ENCODE results near the gene SHROOM3. TPM values are rescaled to one million over a fixed set of nuclear protein-coding genes. Genes with fewer than 3 reads are reported as not detected.
A peak's percentile ranks its signal among the peaks of the same experiment; 100 is the strongest.

Gene SHROOM3
- total and polyA plus RNA-seq, 7 donors = 5.1 to 71.0 (median 28.2) TPM

DNA sequence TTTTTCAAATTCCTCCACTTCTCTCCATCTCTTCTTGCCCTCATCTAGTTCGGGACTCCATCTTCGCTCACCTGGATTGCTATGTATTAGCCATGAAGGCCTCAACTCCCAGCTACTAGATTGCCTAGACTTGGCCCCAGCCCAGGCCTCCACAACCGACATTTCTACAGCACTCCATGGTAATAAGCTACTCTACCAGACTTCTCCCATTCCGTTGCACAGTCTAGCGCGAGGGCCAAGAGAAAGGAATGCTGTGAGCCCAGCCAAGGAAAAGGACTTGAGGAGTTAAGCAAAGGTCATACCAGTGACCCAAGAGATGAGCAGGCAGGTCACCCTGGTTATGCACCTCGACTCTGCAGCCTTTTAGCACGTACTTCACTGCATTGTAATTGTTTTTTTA, 387.3 kb downstream of the SHROOM3 start:
- Histone ChIP-seq H3K4me3 (no peak overlapping the region), H3K27ac (no peak overlapping the region), H3K9me3 (no peaks in the 10 kb centered on the region), H3K36me3 (no peaks in the 10 kb centered on the region), H3K4me1 (no peaks in the 10 kb centered on the region), H3K27me3 (no peaks in the 10 kb centered on the region)
- intact Hi-C loops (cut with DNase I) = no loop called here
- TF ChIP-seq, protein P1, sequence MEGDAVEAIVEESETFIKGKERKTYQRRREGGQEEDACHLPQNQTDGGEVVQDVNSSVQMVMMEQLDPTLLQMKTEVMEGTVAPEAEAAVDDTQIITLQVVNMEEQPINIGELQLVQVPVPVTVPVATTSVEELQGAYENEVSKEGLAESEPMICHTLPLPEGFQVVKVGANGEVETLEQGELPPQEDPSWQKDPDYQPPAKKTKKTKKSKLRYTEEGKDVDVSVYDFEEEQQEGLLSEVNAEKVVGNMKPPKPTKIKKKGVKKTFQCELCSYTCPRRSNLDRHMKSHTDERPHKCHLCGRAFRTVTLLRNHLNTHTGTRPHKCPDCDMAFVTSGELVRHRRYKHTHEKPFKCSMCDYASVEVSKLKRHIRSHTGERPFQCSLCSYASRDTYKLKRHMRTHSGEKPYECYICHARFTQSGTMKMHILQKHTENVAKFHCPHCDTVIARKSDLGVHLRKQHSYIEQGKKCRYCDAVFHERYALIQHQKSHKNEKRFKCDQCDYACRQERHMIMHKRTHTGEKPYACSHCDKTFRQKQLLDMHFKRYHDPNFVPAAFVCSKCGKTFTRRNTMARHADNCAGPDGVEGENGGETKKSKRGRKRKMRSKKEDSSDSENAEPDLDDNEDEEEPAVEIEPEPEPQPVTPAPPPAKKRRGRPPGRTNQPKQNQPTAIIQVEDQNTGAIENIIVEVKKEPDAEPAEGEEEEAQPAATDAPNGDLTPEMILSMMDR (IDR thresholded peaks at IDR 0.05) = no peak
- TF ChIP-seq POLR2A (IDR thresholded peaks at IDR 0.05) (no peak), EP300 (IDR thresholded peaks at IDR 0.05) (no peak), POLR2AphosphoS5 (IDR thresholded peaks at IDR 0.05) (no peak)
- WGBS, 2 donors = 89 to 90% methylated on average over 8 of the region's 8 CpGs
- no peak for DNase-seq

DNA sequence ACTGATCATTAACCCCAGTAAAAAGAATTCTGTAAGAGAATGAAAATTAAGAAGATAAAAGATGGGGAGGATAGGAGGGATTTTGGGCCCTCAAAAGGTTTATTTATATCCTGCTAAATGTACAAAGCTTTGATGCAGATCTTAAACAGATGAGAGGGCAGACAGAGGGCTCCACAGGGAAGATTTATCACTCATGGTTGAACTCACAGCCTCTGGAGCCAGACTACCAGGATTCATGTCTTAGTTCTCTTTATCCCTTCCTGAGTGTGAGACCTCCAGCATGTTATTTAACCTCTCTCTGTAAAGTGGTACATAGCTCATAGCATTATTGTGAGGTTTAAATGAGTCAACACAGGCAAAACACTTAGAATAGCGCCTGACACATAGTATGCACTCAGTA, 388.5 kb downstream of the SHROOM3 start:
- WGBS, 2 donors = 89 to 96% methylated on average over 1 of the region's 1 CpG
- Histone ChIP-seq H3K27ac (no peak overlapping the region), H3K9me3 (no peaks in the 10 kb centered on the region), H3K4me3 (no peak overlapping the region), H3K4me1 (no peaks in the 10 kb centered on the region), H3K36me3 (no peaks in the 10 kb centered on the region), H3K27me3 (no peaks in the 10 kb centered on the region)
- TF ChIP-seq, protein P1 (IDR thresholded peaks at IDR 0.05) = no peak
- no peak for TF ChIP-seq POLR2AphosphoS5 (IDR thresholded peaks at IDR 0.05)
- no peak for TF ChIP-seq EP300 (IDR thresholded peaks at IDR 0.05)
- TF ChIP-seq POLR2A (IDR thresholded peaks at IDR 0.05) = no peak
- intact Hi-C loops (cut with DNase I) = no loop called here
- DNase-seq = no peak

DNA sequence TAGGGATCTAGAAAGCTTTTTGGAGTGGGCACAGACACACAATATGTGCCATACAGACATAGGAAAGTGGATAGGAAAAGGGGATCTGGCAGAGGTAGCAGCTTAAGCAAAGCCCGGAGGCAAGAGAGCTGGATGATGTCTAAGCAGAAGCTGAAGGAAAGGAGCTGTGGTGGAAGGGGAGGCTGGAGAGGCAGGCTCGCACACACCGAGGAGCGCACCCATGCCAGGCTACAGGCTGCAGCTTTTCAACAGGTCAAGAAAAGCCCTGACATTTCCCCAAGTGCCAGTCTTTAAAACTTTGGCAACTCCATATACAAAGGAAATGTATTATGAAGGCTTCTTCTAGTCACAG, 395.6 kb downstream of the SHROOM3 start:
- peaks cover 0 to 16% (median 14%) of the 10 kb centered on the region in 4 donors for H3K4me1 ChIP-seq
- no peaks in the 10 kb centered on the region for H3K36me3 ChIP-seq
- H3K4me3 ChIP-seq = no peak overlapping the region
- no peak for TF ChIP-seq EP300 (IDR thresholded peaks at IDR 0.05)
- TF ChIP-seq POLR2A (IDR thresholded peaks at IDR 0.05) = no peak
- no peak for DNase-seq
- WGBS, 2 donors = 15 to 66% methylated on average over 4 of the region's 4 CpGs
- no peaks in the 10 kb centered on the region for H3K9me3 ChIP-seq
- intact Hi-C loops (cut with DNase I) = no loop called here
- peak overlapping the region in 2 of 4 donors; percentile 52 to 55 for H3K27ac ChIP-seq
- no peaks in the 10 kb centered on the region for H3K27me3 ChIP-seq

DNA sequence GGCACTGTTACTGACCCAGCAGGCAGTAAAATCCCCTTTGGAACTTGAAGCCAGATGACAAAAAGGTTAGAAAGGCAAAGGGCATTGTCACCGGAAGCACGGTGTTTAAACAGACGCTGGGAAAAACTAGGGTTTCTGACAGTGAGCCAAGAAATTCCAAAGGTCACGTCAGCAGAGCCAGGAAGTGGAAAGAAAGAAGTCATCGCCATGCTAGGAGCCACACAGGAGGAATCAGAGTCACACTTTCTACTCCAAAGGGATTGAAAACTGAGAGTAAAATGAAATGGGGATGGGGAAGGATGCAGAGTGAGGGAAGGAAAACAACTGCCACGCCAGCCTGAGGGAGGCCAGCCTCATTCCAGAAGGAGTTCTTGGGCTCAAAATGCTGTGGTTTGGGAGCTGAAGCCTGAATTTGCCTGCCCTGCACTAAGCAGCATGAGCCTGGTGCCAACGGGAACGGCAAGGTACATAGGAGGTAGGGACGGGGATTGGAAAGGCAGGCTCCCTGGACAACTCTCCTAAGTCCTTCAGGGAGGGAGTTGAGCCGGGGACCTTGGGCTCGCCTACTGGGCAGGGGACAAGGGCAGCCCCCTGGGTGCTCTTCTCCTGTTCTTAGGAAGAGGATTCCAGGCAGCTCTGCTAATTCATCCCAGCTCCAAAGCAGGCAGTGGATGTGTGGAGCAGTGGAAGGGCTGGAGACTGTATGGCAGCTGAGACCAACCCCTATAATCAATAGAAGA, 396.1 kb downstream of the SHROOM3 start:
- no peak for DNase-seq
- WGBS, 2 donors = 21 to 62% methylated on average over 11 of the region's 11 CpGs
- no peaks in the 10 kb centered on the region for H3K9me3 ChIP-seq
- TF ChIP-seq POLR2AphosphoS5 (IDR thresholded peaks at IDR 0.05) (peak in 3 of 4 donors; percentile 31 to 41 (median 39)), EP300 (IDR thresholded peaks at IDR 0.05) (no peak)
- no peaks in the 10 kb centered on the region for H3K36me3 ChIP-seq
- H3K27me3 ChIP-seq = no peaks in the 10 kb centered on the region
- H3K4me1 ChIP-seq = peaks cover 0 to 16% (median 14%) of the 10 kb centered on the region in 4 donors
- peak overlapping the region; percentile 41 to 64 (median 54) for H3K27ac ChIP-seq
- H3K4me3 ChIP-seq = no peak overlapping the region
- intact Hi-C loops (cut with DNase I) = no loop called here

DNA sequence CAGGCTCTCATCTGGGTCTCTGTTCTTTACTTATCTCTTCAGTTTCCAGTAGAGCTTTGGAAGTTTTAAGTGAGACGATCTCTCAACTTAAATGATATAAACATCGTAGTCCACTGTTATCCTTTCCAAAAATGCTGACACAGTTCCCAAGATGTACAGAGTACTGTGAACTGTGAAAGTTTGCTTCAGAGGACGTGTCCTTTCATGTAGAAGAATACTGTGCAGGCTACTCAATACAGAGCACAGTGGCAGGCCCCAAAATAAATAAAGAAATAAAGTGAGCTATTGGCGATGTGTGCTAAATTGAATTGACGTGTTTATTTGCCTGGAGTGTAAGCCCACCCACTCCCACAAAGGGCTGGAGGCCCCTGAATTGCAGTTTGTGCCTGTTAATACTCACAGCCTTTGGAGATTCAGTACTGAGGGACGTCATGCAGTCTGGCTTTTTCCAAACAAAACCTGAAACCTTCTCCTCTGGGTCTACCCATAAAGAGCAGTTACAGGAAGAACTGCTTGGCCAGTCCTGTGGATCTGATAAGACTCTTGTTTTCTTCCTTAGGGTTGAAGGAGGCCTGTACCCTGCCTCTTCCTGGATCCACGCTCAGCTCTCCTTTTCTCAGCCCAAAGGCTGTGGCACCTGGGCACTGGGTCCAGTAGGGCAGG, 396.8 kb downstream of the SHROOM3 start:
- Histone ChIP-seq H3K4me3 (no peak overlapping the region), H3K36me3 (no peaks in the 10 kb centered on the region), H3K27me3 (no peaks in the 10 kb centered on the region), H3K4me1 (peaks cover 0 to 16% (median 14%) of the 10 kb centered on the region in 4 donors), H3K27ac (peak overlapping the region; percentile 41 to 64 (median 54)), H3K9me3 (no peaks in the 10 kb centered on the region)
- no peak for DNase-seq
- WGBS, 2 donors = 54 to 66% methylated on average over 7 of the region's 7 CpGs
- intact Hi-C loops (cut with DNase I) = no loop called here
- TF ChIP-seq EP300 (IDR thresholded peaks at IDR 0.05) (no peak), POLR2AphosphoS5 (IDR thresholded peaks at IDR 0.05) (no peak), POLR2A (IDR thresholded peaks at IDR 0.05) (no peak)
- TF ChIP-seq, protein P1 (IDR thresholded peaks at IDR 0.05) = no peak

Small RNAs within 50 kb of the gene (small RNA-seq; reads per million reads assigned to genes)
- gene MIR4450 = 0 reads per million in 3 donors
- gene RF00278 = 0 reads per million in 3 donors
- gene RNU6-145P = 0 reads per million in 3 donors

Other genes starting within 250 kb of the SHROOM3 start
- 100 to 1,000 TPM; 119 to 160 (median 141) TPM for gene SCARB2, start 221.4 kb upstream of the SHROOM3 start, total RNA-seq
- 10 to 100 TPM; 29.4 to 73.1 (median 38.6) TPM for gene SCARB2, start 221.4 kb upstream of the SHROOM3 start, polyA plus RNA-seq
- gene FAM47E, start 183.5 kb upstream of the SHROOM3 start, total RNA-seq = 1 to 10 TPM; 1.7 to 3.3 (median 2.0) TPM
- 1 to 10 TPM; 2.6 to 6.0 (median 5.4) TPM for gene FAM47E, start 183.5 kb upstream of the SHROOM3 start, polyA plus RNA-seq
- 10 to 100 TPM; 11.0 to 17.1 (median 15.3) TPM for gene STBD1, start 128.5 kb upstream of the SHROOM3 start, total RNA-seq
- gene STBD1, start 128.5 kb upstream of the SHROOM3 start, polyA plus RNA-seq = 1 to 10 TPM; 6.0 to 8.8 (median 7.8) TPM
- 1 to 10 TPM in 1 of 4 donors, under 1 TPM in 2, not detected in 1; 0.41 to 1.7 (median 0.82) TPM for gene CCDC158, start 14.1 kb upstream of the SHROOM3 start, total RNA-seq
- under 1 TPM in 1 of 3 donors, not detected in 2; 0.12 TPM for gene CCDC158, start 14.1 kb upstream of the SHROOM3 start, polyA plus RNA-seq